Measurements from ENCODE around the gene VCAM1.

Gene VCAM1

DNA sequence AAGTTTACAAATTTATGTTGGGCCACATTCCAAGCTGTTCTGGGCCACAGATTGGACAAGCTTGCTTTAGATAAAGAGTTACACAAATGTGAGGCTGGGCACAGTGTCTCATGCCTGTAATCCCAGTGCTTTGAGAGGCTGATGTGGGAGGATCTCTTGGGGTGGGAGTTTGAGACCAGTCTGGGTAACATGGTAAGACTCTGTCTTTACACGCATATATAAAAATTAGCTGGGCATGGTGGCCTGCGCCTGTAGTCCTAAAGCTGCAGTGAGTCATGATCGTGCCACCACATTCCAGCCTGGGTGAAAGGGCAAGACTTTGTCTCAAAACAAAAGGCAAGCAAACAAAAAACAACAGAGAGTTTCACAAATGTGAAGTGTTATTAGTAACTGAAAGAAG is 5.9 kb upstream of the VCAM1 start:
- TF ChIP-seq, protein P1, sequence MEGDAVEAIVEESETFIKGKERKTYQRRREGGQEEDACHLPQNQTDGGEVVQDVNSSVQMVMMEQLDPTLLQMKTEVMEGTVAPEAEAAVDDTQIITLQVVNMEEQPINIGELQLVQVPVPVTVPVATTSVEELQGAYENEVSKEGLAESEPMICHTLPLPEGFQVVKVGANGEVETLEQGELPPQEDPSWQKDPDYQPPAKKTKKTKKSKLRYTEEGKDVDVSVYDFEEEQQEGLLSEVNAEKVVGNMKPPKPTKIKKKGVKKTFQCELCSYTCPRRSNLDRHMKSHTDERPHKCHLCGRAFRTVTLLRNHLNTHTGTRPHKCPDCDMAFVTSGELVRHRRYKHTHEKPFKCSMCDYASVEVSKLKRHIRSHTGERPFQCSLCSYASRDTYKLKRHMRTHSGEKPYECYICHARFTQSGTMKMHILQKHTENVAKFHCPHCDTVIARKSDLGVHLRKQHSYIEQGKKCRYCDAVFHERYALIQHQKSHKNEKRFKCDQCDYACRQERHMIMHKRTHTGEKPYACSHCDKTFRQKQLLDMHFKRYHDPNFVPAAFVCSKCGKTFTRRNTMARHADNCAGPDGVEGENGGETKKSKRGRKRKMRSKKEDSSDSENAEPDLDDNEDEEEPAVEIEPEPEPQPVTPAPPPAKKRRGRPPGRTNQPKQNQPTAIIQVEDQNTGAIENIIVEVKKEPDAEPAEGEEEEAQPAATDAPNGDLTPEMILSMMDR (conservative IDR thresholded peaks at IDR 0.05; ENCODE audit: low read depth, low read length) = no peak
- DNase-seq (ENCODE audit: low read depth) = no peak
- no peak overlapping the region for H3K4me3 ChIP-seq (ENCODE audit: low read length)

GRCh38 chr1:100714599-100714998 is 4.9 kb upstream of the VCAM1 start:
- no peak for DNase-seq (ENCODE audit: low read depth)
- H3K4me3 ChIP-seq (ENCODE audit: low read length) = no peak overlapping the region
- TF ChIP-seq, protein P1 (conservative IDR thresholded peaks at IDR 0.05; ENCODE audit: low read depth, low read length) = no peak

DNA sequence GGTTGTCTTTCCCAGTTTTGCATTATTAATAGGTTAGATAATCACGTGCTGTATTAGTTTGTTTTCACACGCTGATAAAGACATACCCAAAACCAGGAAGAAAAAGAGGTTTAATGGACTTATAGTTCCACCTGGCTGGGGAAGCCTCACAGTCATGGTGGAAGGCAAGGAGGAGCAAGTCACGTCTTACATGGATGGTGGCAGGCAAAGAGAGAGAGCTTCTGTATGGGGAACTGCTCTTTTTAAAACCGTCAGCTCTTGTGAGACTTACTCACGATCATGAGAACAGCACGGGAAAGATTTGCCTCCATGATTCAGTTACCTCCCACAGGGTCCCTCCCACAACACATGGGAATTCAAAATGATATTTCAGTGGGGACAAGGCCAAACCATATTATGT is 2.3 kb upstream of the VCAM1 start:
- H3K4me3 ChIP-seq (ENCODE audit: low read length) = no peak overlapping the region
- TF ChIP-seq, protein P1 (conservative IDR thresholded peaks at IDR 0.05; ENCODE audit: low read depth, low read length) = no peak
- DNase-seq (ENCODE audit: low read depth) = no peak

DNA sequence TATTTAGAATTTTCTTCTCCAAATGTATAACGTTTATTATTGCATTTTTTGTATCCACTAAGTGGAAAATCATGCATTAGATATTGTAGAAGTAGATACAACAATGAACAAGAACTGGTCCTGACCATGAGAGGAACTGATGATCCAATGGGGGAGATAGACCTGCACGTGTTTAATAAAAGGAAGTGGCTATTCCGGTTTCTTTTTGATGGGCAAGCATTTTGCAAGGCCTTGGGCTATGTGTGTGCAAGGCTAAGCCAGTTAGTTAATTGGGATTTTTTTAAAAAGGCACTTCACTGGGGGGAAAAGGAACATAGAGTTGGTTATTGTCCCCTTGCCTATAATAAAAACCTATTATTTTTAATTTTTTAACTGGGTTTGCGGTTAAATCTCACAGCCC is 961 bp upstream of the VCAM1 start:
- TF ChIP-seq, protein P1 (conservative IDR thresholded peaks at IDR 0.05; ENCODE audit: low read depth, low read length) = no peak
- H3K4me3 ChIP-seq (ENCODE audit: low read length) = no peak overlapping the region
- no peak for DNase-seq (ENCODE audit: low read depth)

GRCh38 chr1:100720101-100720500 is 559 bp downstream of the VCAM1 start:
- H3K4me3 ChIP-seq (ENCODE audit: low read length) = no peak overlapping the region
- TF ChIP-seq, protein P1 (conservative IDR thresholded peaks at IDR 0.05; ENCODE audit: low read depth, low read length) = no peak
- no peak for DNase-seq (ENCODE audit: low read depth)

DNA sequence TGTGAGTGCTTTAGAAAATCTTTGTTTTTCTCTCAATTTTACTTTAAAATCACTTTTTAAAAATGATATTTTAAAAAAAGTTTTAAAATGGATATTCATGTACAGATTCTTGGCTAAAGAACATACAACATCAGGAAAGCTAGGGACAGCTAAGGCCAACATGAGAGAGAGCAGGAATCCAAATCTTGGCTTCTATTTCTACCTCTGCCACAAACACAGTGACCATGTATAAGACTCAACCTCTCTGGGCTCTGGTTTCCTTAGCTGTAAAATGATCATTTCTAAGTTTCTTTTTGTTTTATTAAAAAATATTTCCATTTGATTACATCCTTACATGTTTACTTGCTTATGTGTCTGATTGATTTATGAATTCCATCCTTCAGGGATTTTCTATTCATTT is 1.2 kb downstream of the VCAM1 start:
- TF ChIP-seq, protein P1 (conservative IDR thresholded peaks at IDR 0.05; ENCODE audit: low read depth, low read length) = no peak
- no peak for DNase-seq (ENCODE audit: low read depth)
- no peak overlapping the region for H3K4me3 ChIP-seq (ENCODE audit: low read length)

GRCh38 chr1:100721526-100722207 is 2.1 kb downstream of the VCAM1 start:
- H3K4me3 ChIP-seq (ENCODE audit: low read length) = no peak overlapping the region
- TF ChIP-seq, protein P1 (conservative IDR thresholded peaks at IDR 0.05; ENCODE audit: low read depth, low read length) = no peak
- no peak for DNase-seq (ENCODE audit: low read depth)

Measured in retinal pigment epithelial cell (primary cell).